GM18526 (cell line): ENCODE data around the gene TM4SF18.

Source experiments
- POLR2A ChIP-seq: IDR thresholded peaks from 3 replicates; pipeline ENCODE4 v1.6.1; 2011; ENCODE audit not compliant: insufficient read length; ENCODE audit errors: extremely low read depth

Gene TM4SF18

GRCh38 chr3:149282322-149282721 is 51.1 kb downstream of the TM4SF18 start:
- no peak for TF ChIP-seq POLR2A

GRCh38 chr3:149280671-149281349 is 52.6 kb downstream of the TM4SF18 start:
- no peak for TF ChIP-seq POLR2A

- TF ChIP-seq POLR2A = no peak
Observed at GRCh38 chr3:149278911-149279310, 54.5 kb downstream of the TM4SF18 start.

GRCh38 chr3:149277331-149277813 is 56.1 kb downstream of the TM4SF18 start:
- no peak for TF ChIP-seq POLR2A

- TF ChIP-seq POLR2A = no peak
Observed at GRCh38 chr3:149276619-149277018, 56.8 kb downstream of the TM4SF18 start.

GRCh38 chr3:149274220-149274619 is 59.2 kb downstream of the TM4SF18 start:
- TF ChIP-seq POLR2A = no peak

GRCh38 chr3:149273096-149273751 is 60.2 kb downstream of the TM4SF18 start:
- no peak for TF ChIP-seq POLR2A

- TF ChIP-seq POLR2A = no peak
Observed at GRCh38 chr3:149271669-149272068, 61.8 kb downstream of the TM4SF18 start.

- no peak for TF ChIP-seq POLR2A
Observed at GRCh38 chr3:149270180-149270579, 63.3 kb downstream of the TM4SF18 start.

- no peak for TF ChIP-seq POLR2A
Observed at GRCh38 chr3:149269687-149270086, 63.7 kb downstream of the TM4SF18 start.
